Endothelial cell of umbilical vein (primary cell): ENCODE data around the gene SMARCC2. TPM values are rescaled to one million over a fixed set of nuclear protein-coding genes. Genes with fewer than 3 reads are reported as not detected.

ENCODE experiments used
- BruUV-seq: library from RNA; stranded (reverse); fragments of 400-500 nt; replicated peaks from 2 replicates; lab custom pipeline; 2021; lab: Mats Ljungman, UMichigan
- CTCF ChIA-PET: fragments of 300-600, 350-600 bp; sonication (Branson Sonifier 250); formaldehyde crosslinking; loops from one replicate; lab custom pipeline; 2021; ENCODE audit warnings: antibody characterized with exemption, inconsistent platforms; lab: Charles Lee
- POLR2A ChIA-PET: fragments of 300-600, 350-600 bp; sonication (Branson Sonifier 250); formaldehyde crosslinking; loops from one replicate; lab custom pipeline; 2021; ENCODE audit warnings: antibody characterized with exemption, inconsistent platforms; lab: Charles Lee
- DNase-seq: peaks from one replicate; pipeline ENCODE4 v3.0.0-alpha.2; 2011; ENCODE audit warnings: low read depth, low spot score
- FAIRE-seq: peaks from 2 replicates; lab custom pipeline; 2011; peaks lifted over from hg19 to GRCh38; lab: Jason Lieb, UNC
- H2AFZ ChIP-seq: 2 replicates; pipeline ENCODE4 v1.6.0; 2012; ENCODE audit warnings: low read depth, low read length, control low read depth, inconsistent platforms
- H3K27ac ChIP-seq: 2 replicates; pipeline ENCODE4 v1.5.1; 2011; ENCODE audit warnings: low read depth, mild to moderate bottlenecking, control low read depth, low read length, moderate library complexity; ENCODE audit not compliant: insufficient read depth
- H3K27me3 ChIP-seq, 2 experiments: 2 replicates each; pipeline versions ENCODE4 v1.6.0 to v1.6.1; 2011; ENCODE audit warnings: low read length in 2 of 2, mixed read lengths in 1 of 2; ENCODE audit not compliant: control insufficient read depth in 2 of 2, insufficient read depth in 2 of 2
- H3K36me3 ChIP-seq, 2 experiments: 2 replicates in 1 of 2; 3 replicates in 1 of 2; pipeline ENCODE4 v1.5.1; 2011; ENCODE audit warnings: low read length in 2 of 2, mild to moderate bottlenecking in 1 of 2, moderate library complexity in 1 of 2; ENCODE audit not compliant: control insufficient read depth in 2 of 2, insufficient read depth in 2 of 2; ENCODE audit errors: extremely low read depth in 1 of 2
- H3K4me1 ChIP-seq: 3 replicates; pipeline ENCODE4 v1.5.1; 2011; ENCODE audit warnings: mild to moderate bottlenecking, low read length; ENCODE audit not compliant: control insufficient read depth, insufficient read depth; ENCODE audit errors: extremely low read depth
- H3K4me2 ChIP-seq: 2 replicates; pipeline ENCODE4 v1.6.1; 2011; ENCODE audit warnings: low read length, control low read depth, mixed read lengths; ENCODE audit not compliant: insufficient read depth
- H3K4me3 ChIP-seq, 3 experiments: fragments of 200-600 bp in 1 of 3; sonication (generic), shearing (Covaris generic) in 1 of 3; replicated peaks in 1 of 3; 2 replicates each; pipeline ENCODE4 v1.5.1; 2011 to 2016; ENCODE audit warnings: control low read depth in 3 of 3, low read length in 3 of 3, mild to moderate bottlenecking in 2 of 3, inconsistent platforms in 1 of 3, low read depth in 1 of 3, moderate library complexity in 1 of 3; ENCODE audit not compliant: insufficient read depth in 1 of 3
- H3K79me2 ChIP-seq: 2 replicates; pipeline ENCODE4 v1.6.0; 2012; ENCODE audit warnings: low read length, inconsistent platforms; ENCODE audit not compliant: control insufficient read depth, insufficient read depth
- H3K9ac ChIP-seq: replicated peaks from 2 replicates; pipeline ENCODE3; 2011; ENCODE audit warnings: low read length, control low read depth; ENCODE audit not compliant: insufficient read depth; ENCODE audit errors: extremely low read depth
- H3K9me1 ChIP-seq: replicated peaks from 3 replicates; pipeline ENCODE4 v1.6.0; 2011; ENCODE audit warnings: mild to moderate bottlenecking, low read length; ENCODE audit not compliant: control insufficient read depth, insufficient read depth; ENCODE audit errors: extremely low read depth
- H3K9me3 ChIP-seq: replicated peaks from 2 replicates; pipeline ENCODE4 v1.5.1; 2012; ENCODE audit warnings: low read length, inconsistent platforms; ENCODE audit not compliant: control insufficient read depth, insufficient read depth
- H4K20me1 ChIP-seq: replicated peaks from 2 replicates; pipeline ENCODE3; 2011; ENCODE audit warnings: mild to moderate bottlenecking, low read length; ENCODE audit not compliant: control insufficient read depth, insufficient read depth; ENCODE audit errors: extremely low read depth
- FOS ChIP-seq: IDR thresholded peaks from 2 replicates; pipeline ENCODE4 v1.6.1; 2011; ENCODE audit warnings: mild to moderate bottlenecking, low read length, moderate library complexity, borderline replicate concordance; ENCODE audit not compliant: insufficient read depth
- GATA2 ChIP-seq: IDR thresholded peaks from 2 replicates; pipeline ENCODE4 v1.7.0; 2011; ENCODE audit warnings: low read depth, mild to moderate bottlenecking, moderate library complexity, mixed read lengths, low read length; ENCODE audit not compliant: insufficient read length, insufficient read depth
- JUN ChIP-seq: IDR thresholded peaks from 2 replicates; pipeline ENCODE4 v1.6.1; 2011; ENCODE audit warnings: borderline replicate concordance, low read depth; ENCODE audit not compliant: insufficient read length, insufficient read depth
- MYC ChIP-seq: IDR thresholded peaks from one replicate; pipeline ENCODE4 v1.6.1; 2011; ENCODE audit warnings: mild to moderate bottlenecking, low read depth, low read length
- POLR2A ChIP-seq: IDR thresholded peaks from 2 replicates; pipeline ENCODE4 v1.6.1; 2012; ENCODE audit warnings: low read depth, mild to moderate bottlenecking, control low read depth, low read length
- POLR2AphosphoS5 ChIP-seq: IDR thresholded peaks from 2 replicates; pipeline ENCODE4 v1.6.1; 2012; ENCODE audit warnings: low read depth, mild to moderate bottlenecking, control low read depth, low read length, moderate library complexity; ENCODE audit not compliant: insufficient read depth
- dilution Hi-C: fragments of 300-500 bp; cut with MboI; formaldehyde crosslinking; loops from one replicate; pipeline ENCODE4 v1.15.0; 2019; ENCODE audit warnings: low sequenced_read_pairs; ENCODE audit not compliant: extremely low pct_ligation_motif_present
- intact Hi-C: fragments of 100-400 bp; cut with micrococcal nuclease; formaldehyde crosslinking; loops from one replicate; pipeline ENCODE4 v1.10.0; 2022
- polyA plus RNA-seq, 4 experiments: library from polyadenylated mRNA; depleted of rRNA in 3 of 4; stranded (reverse) in 3 of 4; unstranded in 1 of 4; fragments of >200 nt; gene quantifications; 2 replicates each; pipeline versions ENCODE4 v1.2.1 to v1.2.3, GENCODE V29; 2011 to 2012; ENCODE audit warnings: missing spikeins in 1 of 4
- total RNA-seq: library from RNA; stranded (reverse); gene quantifications from 2 replicates; pipeline ENCODE4 v1.2.3, GENCODE V29; 2021
- TF ChIP-seq, protein P1 (sequence below): IDR thresholded peaks from 2 replicates; pipeline ENCODE4 v1.6.1; 2011; ENCODE audit not compliant: insufficient read depth, insufficient read length
- TF ChIP-seq, protein P2 (sequence below), 2 donors: IDR thresholded peaks; 1 replicate in 1 of 2; 2 replicates in 1 of 2; pipeline ENCODE4 v1.5.1; 2011; ENCODE audit warnings: low read length in 2 of 2, mild to moderate bottlenecking in 2 of 2, moderate library complexity in 2 of 2, control low read depth in 1 of 2, inconsistent platforms in 1 of 2, low read depth in 1 of 2; ENCODE audit not compliant: insufficient read depth in 1 of 2; ENCODE audit errors: extremely low read depth in 1 of 2

Gene SMARCC2
- total and polyA plus RNA-seq, 2 donors (not counting 3 experiments of a cell fraction or from before 2014, with no cell fraction given), result 51.9 to 121 TPM

- BruUV-seq, result TSS peak; percentile 79
- TF ChIP-seq FOS (no peak), MYC (no peak), GATA2 (no peak), JUN (no peak), POLR2AphosphoS5 (no peak), POLR2A (no peak)
- TF ChIP-seq, protein P1, sequence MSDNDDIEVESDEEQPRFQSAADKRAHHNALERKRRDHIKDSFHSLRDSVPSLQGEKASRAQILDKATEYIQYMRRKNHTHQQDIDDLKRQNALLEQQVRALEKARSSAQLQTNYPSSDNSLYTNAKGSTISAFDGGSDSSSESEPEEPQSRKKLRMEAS, result no peak
- TF ChIP-seq, protein P2, sequence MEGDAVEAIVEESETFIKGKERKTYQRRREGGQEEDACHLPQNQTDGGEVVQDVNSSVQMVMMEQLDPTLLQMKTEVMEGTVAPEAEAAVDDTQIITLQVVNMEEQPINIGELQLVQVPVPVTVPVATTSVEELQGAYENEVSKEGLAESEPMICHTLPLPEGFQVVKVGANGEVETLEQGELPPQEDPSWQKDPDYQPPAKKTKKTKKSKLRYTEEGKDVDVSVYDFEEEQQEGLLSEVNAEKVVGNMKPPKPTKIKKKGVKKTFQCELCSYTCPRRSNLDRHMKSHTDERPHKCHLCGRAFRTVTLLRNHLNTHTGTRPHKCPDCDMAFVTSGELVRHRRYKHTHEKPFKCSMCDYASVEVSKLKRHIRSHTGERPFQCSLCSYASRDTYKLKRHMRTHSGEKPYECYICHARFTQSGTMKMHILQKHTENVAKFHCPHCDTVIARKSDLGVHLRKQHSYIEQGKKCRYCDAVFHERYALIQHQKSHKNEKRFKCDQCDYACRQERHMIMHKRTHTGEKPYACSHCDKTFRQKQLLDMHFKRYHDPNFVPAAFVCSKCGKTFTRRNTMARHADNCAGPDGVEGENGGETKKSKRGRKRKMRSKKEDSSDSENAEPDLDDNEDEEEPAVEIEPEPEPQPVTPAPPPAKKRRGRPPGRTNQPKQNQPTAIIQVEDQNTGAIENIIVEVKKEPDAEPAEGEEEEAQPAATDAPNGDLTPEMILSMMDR (IDR thresholded peaks at IDR 0.05; ENCODE audit: extremely low read depth in 1 of 2, insufficient read depth in 1 of 2, low read depth in 1 of 2, low read length in 2 of 2), result peak; percentile 26 to 27
- ChIA-PET CTCF (interaction anchor here (1.4 to 1.8 kb wide), 3 partner anchors 8 to 38 kb away, joined by 4 to 5 read pairs (median 5); partner anchors contain the start of genes ESYT1 and SMARCC2), POLR2A (no interaction called here)
- Histone ChIP-seq H4K20me1 (no peaks in the 10 kb centered on the region), H3K4me3 (peak overlapping the region; percentile 60 to 78 (median 71)), H3K27me3 (no peaks in the 10 kb centered on the region), H2AFZ (peak overlapping the region; percentile 63), H3K4me1 (peaks cover 21% of the 10 kb centered on the region), H3K9me3 (no peaks in the 10 kb centered on the region), H3K4me2 (peak overlapping the region; percentile 58), H3K9ac (peak overlapping the region; percentile 76), H3K9me1 (no peaks in the 10 kb centered on the region), H3K27ac (peak overlapping the region; percentile 51), H3K36me3 (peaks cover 0 to 7% of the 10 kb centered on the region in 2 experiments), H3K79me2 (peaks cover 4% of the 10 kb centered on the region)
- intact Hi-C loops (loop anchor here (1.0 kb wide), 1 partner anchor 23 kb away; the partner anchor contains the start of gene ESYT1), dilution Hi-C loops (no loop called here)
- no peak for FAIRE-seq
- DNase-seq, result no peak
These were observed 37.6 kb downstream of the SMARCC2 start for GRCh38 chr12:56151672-56152131.
